OCI-LY7 (cell line): ENCODE results near the gene FBRSL1.

Experiments
- EZH2phosphoT487 ChIP-seq: fragments of 200-600 bp; sonication (generic); IDR thresholded peaks from 2 replicates; pipeline ENCODE4 v1.6.1; 2018; ENCODE audit warnings: low read depth, borderline replicate concordance, mild to moderate bottlenecking, mixed run types, antibody characterized with exemption, low read length, moderate library complexity, mixed read lengths
- TF ChIP-seq, protein P1 (sequence below): fragments of 200-600 bp; sonication (generic); conservative IDR thresholded peaks from 2 replicates; pipeline ENCODE4 v1.5.1; 2014; ENCODE audit warnings: mild to moderate bottlenecking, antibody characterized with exemption, low read length, moderate library complexity, mixed read lengths

DNA sequence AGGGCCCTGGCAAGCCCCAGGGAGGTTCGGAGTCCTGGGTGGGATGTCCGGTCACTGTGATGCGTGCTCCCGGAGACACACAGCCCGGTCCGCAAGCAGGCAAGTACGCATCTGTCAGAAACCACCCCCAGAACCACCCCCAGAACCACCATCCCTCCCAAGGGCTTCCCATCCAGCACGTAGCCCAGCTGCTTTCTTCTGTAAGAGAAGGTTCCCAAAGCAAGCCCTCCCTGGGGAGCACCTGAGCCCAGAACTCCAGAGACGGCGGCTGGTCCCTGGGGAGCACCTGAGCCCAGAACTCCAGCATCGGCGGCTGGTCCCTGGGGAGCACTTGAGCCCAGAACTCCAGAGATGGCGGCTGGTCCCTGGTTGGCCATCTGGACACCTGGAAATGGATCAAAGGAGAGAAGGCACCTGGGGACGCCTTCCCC lies 2.6 kb upstream of the FBRSL1 start:
- TF ChIP-seq, protein P1, sequence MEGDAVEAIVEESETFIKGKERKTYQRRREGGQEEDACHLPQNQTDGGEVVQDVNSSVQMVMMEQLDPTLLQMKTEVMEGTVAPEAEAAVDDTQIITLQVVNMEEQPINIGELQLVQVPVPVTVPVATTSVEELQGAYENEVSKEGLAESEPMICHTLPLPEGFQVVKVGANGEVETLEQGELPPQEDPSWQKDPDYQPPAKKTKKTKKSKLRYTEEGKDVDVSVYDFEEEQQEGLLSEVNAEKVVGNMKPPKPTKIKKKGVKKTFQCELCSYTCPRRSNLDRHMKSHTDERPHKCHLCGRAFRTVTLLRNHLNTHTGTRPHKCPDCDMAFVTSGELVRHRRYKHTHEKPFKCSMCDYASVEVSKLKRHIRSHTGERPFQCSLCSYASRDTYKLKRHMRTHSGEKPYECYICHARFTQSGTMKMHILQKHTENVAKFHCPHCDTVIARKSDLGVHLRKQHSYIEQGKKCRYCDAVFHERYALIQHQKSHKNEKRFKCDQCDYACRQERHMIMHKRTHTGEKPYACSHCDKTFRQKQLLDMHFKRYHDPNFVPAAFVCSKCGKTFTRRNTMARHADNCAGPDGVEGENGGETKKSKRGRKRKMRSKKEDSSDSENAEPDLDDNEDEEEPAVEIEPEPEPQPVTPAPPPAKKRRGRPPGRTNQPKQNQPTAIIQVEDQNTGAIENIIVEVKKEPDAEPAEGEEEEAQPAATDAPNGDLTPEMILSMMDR: no peak
- no peak for TF ChIP-seq EZH2phosphoT487
